GM18873 (cell line): ENCODE data around the gene ST6GALNAC6.
"Not testable (repeated sequence)": the region's sequence is repeated elsewhere in the genome, so short reads cannot be mapped to it uniquely, and the experiment has no call there.

Experiments
- ATAC-seq: cut with Tn5 transposase; IDR thresholded peaks from one replicate; pipeline ENCODE4 v1.9.1; 2021; ENCODE audit warnings: mild to moderate bottlenecking, moderate library complexity, moderate number of reproducible peaks; ENCODE audit not compliant: unreplicated experiment, low FRiP score

Gene ST6GALNAC6

GRCh38 chr9:127860779-127861178 lies 38.6 kb downstream of the ST6GALNAC6 start:
- ATAC-seq = no peak

GRCh38 chr9:127860260-127860659 lies 39.1 kb downstream of the ST6GALNAC6 start:
- ATAC-seq = no peak

GRCh38 chr9:127858041-127858512 lies 41.3 kb downstream of the ST6GALNAC6 start:
- no peak for ATAC-seq

- ATAC-seq = no peak
These were observed 42.1 kb downstream of the ST6GALNAC6 start for GRCh38 chr9:127857278-127857677.

GRCh38 chr9:127856729-127857116 lies 42.7 kb downstream of the ST6GALNAC6 start:
- ATAC-seq = no peak

- no peak for ATAC-seq
These were observed 43.2 kb downstream of the ST6GALNAC6 start for GRCh38 chr9:127856094-127856728.

GRCh38 chr9:127855522-127855921 lies 43.9 kb downstream of the ST6GALNAC6 start:
- ATAC-seq = no peak

GRCh38 chr9:127854960-127855359 lies 44.4 kb downstream of the ST6GALNAC6 start:
- no peak for ATAC-seq

- ATAC-seq = no peak
These were observed 45.1 kb downstream of the ST6GALNAC6 start, which contains the start of gene ENG for GRCh38 chr9:127854184-127854806. Gene ENG (minus strand): TSS chr9:127854658. CDS start chr9:127854355, 303 bp downstream.

- no peak for ATAC-seq
These were observed 45.9 kb downstream of the ST6GALNAC6 start for GRCh38 chr9:127853312-127854183.

GRCh38 chr9:127852829-127853228 lies 46.6 kb downstream of the ST6GALNAC6 start:
- ATAC-seq = no peak

GRCh38 chr9:127850286-127850830 lies 49.0 kb downstream of the ST6GALNAC6 start:
- no peak for ATAC-seq

GRCh38 chr9:127848756-127849504 lies 50.5 kb downstream of the ST6GALNAC6 start:
- ATAC-seq = no peak

GRCh38 chr9:127847833-127848755 lies 51.3 kb downstream of the ST6GALNAC6 start:
- no peak for ATAC-seq

GRCh38 chr9:127847178-127847510 lies 52.3 kb downstream of the ST6GALNAC6 start:
- ATAC-seq = no peak

GRCh38 chr9:127846443-127847177 lies 52.8 kb downstream of the ST6GALNAC6 start:
- ATAC-seq = no peak

GRCh38 chr9:127845619-127846018 lies 53.8 kb downstream of the ST6GALNAC6 start:
- ATAC-seq = not testable (repeated sequence)

GRCh38 chr9:127844821-127845359 lies 54.5 kb downstream of the ST6GALNAC6 start:
- no peak for ATAC-seq
